SK-N-MC (cell line): Measurements from ENCODE around the gene TJP1.
"Not testable (repeated sequence)": the region's sequence is repeated elsewhere in the genome, so short reads cannot be mapped to it uniquely, and the experiment has no call there.

Source experiments
- DNase-seq: peaks from one replicate; pipeline ENCODE4 v3.0.0-alpha.2; 2011; ENCODE audit warnings: low read depth, low spot score
- H3K27ac ChIP-seq: fragments of 200-600 bp; sonication (generic); 2 replicates; pipeline ENCODE4 v1.5.1; 2016; ENCODE audit warnings: mixed run types
- H3K36me3 ChIP-seq: fragments of 200-600 bp; sonication (generic); 2 replicates; pipeline ENCODE4 v1.6.1; 2017; ENCODE audit warnings: antibody characterized with exemption, low read length, mixed read lengths; ENCODE audit not compliant: insufficient read depth
- H3K4me3 ChIP-seq: fragments of 200-600 bp; sonication (generic); 2 replicates; pipeline ENCODE4 v1.5.1; 2016
- H3K9ac ChIP-seq: fragments of 200-600 bp; sonication (generic); 2 replicates; pipeline ENCODE4 v1.8.0; 2017; ENCODE audit warnings: mixed run types, mixed read lengths; ENCODE audit not compliant: insufficient read length
- H3K9me3 ChIP-seq: fragments of 200-600 bp; sonication (generic); 2 replicates; pipeline ENCODE4 v1.6.1; 2017; ENCODE audit warnings: low read depth, mild to moderate bottlenecking, antibody characterized with exemption, low read length, moderate library complexity, mixed read lengths
- EZH2 ChIP-seq: fragments of 200-600 bp; sonication (generic); IDR thresholded peaks from one replicate; pipeline ENCODE4 v1.6.1; 2017; ENCODE audit warnings: antibody characterized with exemption
- FOXP2 ChIP-seq: optimal IDR thresholded peaks from 2 replicates; pipeline ENCODE3; 2011; ENCODE audit warnings: mild to moderate bottlenecking, moderate library complexity; ENCODE audit not compliant: insufficient read depth; ENCODE audit errors: extremely low read length, control extremely low read depth
- POLR2AphosphoS5 ChIP-seq: IDR thresholded peaks from 2 replicates; pipeline ENCODE4 v1.6.1; 2012; ENCODE audit warnings: mild to moderate bottlenecking, low read depth, low read length, borderline replicate concordance

TJP1 gene

DNA sequence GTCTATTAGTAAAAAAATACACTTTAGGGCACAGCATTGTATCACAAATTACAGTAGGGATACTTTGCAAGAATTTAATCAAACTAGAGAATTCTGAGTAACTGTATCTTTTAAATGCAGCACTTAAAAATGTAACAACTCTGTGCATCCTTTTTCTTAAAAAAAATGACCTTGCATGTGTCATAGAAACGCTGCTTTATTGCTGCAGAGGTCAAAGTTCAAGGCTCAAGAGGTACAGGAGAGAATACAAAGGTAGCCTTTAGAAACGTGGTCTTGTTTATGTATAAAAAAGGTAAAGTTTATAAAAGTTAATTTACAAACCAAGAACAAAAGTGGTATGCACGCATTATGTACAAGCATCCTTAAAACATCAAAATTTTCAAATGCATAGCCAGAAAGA is 122.0 kb downstream of the TJP1 start:
- no peak for DNase-seq
- no peaks in the 10 kb centered on the region for H3K36me3 ChIP-seq
- TF ChIP-seq EZH2, result no peak
- TF ChIP-seq FOXP2, result no peak
- no peak for TF ChIP-seq POLR2AphosphoS5
- H3K27ac ChIP-seq, result no peak overlapping the region
- H3K9ac ChIP-seq, result no peak overlapping the region
- H3K9me3 ChIP-seq, result no peaks in the 10 kb centered on the region
- H3K4me3 ChIP-seq, result no peak overlapping the region

DNA sequence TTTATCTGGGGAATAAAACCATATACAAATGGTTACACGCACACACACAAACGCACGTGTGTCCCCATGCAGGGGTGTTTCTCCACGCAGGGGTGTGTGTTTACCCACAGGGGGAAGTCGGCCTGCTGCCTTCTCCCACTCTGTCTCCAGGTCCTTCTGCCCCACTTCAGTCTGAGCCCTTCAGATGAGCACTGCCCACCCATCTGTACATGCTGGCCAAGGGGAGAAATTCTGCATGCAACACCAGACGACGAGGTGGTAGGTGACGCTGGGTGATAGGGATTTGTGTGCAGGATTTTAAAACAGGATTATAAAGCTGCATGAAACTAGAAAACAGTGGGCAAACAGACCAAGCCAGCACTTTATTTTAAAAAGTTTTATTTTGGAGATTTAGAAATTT is 122.5 kb downstream of the TJP1 start:
- TF ChIP-seq POLR2AphosphoS5 (no peak), FOXP2 (no peak), EZH2 (no peak)
- H3K9ac ChIP-seq, result no peak overlapping the region
- H3K9me3 ChIP-seq, result no peaks in the 10 kb centered on the region
- H3K4me3 ChIP-seq, result no peak overlapping the region
- DNase-seq, result no peak
- H3K27ac ChIP-seq, result no peak overlapping the region
- no peaks in the 10 kb centered on the region for H3K36me3 ChIP-seq

DNA sequence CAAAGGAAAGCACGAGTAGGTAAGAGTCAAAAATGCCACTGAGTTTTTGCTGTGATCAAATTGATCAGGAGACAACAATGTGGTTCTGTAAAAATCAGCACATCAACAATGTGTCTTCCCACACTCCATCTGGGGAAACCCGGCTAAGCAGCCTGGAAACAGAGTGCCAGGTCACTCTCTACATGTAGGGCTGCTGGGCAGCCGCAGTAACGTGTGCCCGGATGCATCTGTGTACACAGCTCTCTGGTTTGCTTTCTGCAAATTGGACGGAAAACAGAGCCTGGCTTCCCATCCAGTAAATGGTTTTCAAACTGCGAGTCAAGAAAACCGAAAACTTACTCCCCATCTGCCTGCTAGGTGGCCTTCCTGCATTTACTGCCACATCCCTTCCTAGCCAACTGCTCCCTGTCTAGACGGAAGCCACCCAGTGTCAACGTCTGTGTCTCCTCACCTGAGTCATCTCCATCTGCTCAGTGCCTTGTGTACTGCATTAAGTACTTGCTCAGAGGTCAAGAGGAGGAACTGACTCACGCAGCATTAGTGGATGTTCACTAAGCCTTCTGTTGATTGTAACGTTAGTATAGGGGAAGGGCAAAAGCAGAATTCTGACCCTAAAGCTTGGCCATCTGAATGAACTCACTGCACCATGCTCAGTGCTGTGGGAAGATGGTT is 124.1 kb downstream of the TJP1 start:
- Histone ChIP-seq H3K9ac (no peak overlapping the region), H3K27ac (no peak overlapping the region), H3K9me3 (no peaks in the 10 kb centered on the region), H3K4me3 (no peak overlapping the region), H3K36me3 (no peaks in the 10 kb centered on the region)
- TF ChIP-seq FOXP2 (no peak), EZH2 (no peak), POLR2AphosphoS5 (no peak)
- DNase-seq, result no peak

- DNase-seq, result no peak
- no peak overlapping the region for H3K4me3 ChIP-seq
- no peak overlapping the region for H3K27ac ChIP-seq
- H3K9ac ChIP-seq, result no peak overlapping the region
- no peaks in the 10 kb centered on the region for H3K36me3 ChIP-seq
- H3K9me3 ChIP-seq, result no peaks in the 10 kb centered on the region
- TF ChIP-seq FOXP2 (no peak), EZH2 (no peak), POLR2AphosphoS5 (no peak)
Observed at GRCh38 chr15:29696950-29697738, 125.1 kb downstream of the TJP1 start.

DNA sequence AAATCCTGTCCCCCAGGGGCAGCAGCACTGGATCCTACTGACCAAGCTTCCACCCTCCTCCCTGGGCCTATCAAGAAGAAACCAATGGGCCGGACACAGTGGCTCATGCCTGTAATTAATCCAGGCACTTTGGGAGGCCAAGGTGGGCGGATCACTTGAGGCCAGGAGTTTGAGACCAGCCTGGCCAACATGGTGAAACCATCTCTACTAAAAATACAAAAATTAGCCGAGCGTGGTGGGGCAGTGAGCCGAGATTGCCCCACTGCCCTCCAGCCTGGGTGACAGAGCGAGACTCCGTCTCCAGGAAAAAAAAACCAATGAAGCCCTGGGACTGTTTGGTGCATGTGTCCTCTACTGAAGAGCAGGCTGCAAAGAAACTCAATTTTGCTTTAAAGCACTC is 125.8 kb downstream of the TJP1 start:
- not testable (repeated sequence) for H3K4me3 ChIP-seq

GRCh38 chr15:29695489-29696167 is 126.6 kb downstream of the TJP1 start:
- TF ChIP-seq EZH2 (no peak), POLR2AphosphoS5 (no peak), FOXP2 (no peak)
- Histone ChIP-seq H3K4me3 (no peak overlapping the region), H3K9me3 (no peaks in the 10 kb centered on the region), H3K36me3 (no peaks in the 10 kb centered on the region), H3K9ac (no peak overlapping the region), H3K27ac (no peak overlapping the region)
- DNase-seq, result no peak

More for the DNA sequence above, 125.8 kb downstream of the TJP1 start:
- not testable (repeated sequence) for DNase-seq, H3K27ac ChIP-seq, H3K9me3 ChIP-seq, H3K36me3 ChIP-seq, H3K9ac ChIP-seq

- Histone ChIP-seq H3K36me3 (no peaks in the 10 kb centered on the region), H3K9me3 (no peaks in the 10 kb centered on the region), H3K4me3 (no peak overlapping the region), H3K27ac (no peak overlapping the region), H3K9ac (no peak overlapping the region)
- DNase-seq, result no peak
- TF ChIP-seq POLR2AphosphoS5 (no peak), EZH2 (no peak), FOXP2 (no peak)
Observed at GRCh38 chr15:29693225-29693624, 129.0 kb downstream of the TJP1 start.

GRCh38 chr15:29692527-29692926 is 129.7 kb downstream of the TJP1 start:
- H3K36me3 ChIP-seq, result no peaks in the 10 kb centered on the region
- TF ChIP-seq POLR2AphosphoS5, result no peak
- no peak for TF ChIP-seq EZH2
- TF ChIP-seq FOXP2, result no peak
- no peak for DNase-seq
- no peaks in the 10 kb centered on the region for H3K9me3 ChIP-seq
- H3K4me3 ChIP-seq, result no peak overlapping the region
- no peak overlapping the region for H3K9ac ChIP-seq
- no peak overlapping the region for H3K27ac ChIP-seq
